Measurements from ENCODE around the gene AIP. TPM values are rescaled to one million over a fixed set of nuclear protein-coding genes. Genes with fewer than 3 reads are reported as not detected.
"Not testable (repeated sequence)": the region's sequence is repeated elsewhere in the genome, so short reads cannot be mapped to it uniquely, and the experiment has no call there.

The AIP gene
- polyA plus RNA-seq, 1 donor = 42.0 TPM

GRCh38 chr11:67468759-67469507 is 13.9 kb upstream of the AIP start, which contains the start of gene TMEM134:
Gene TMEM134, minus strand, starts transcription at chr11:67469251. Its CDS starts 59 bp downstream, at chr11:67469192.
- peak; percentile 69 for DNase-seq (ENCODE audit: low read depth)

GRCh38 chr11:67469508-67469811 is 13.4 kb upstream of the AIP start:
- no peak for DNase-seq (ENCODE audit: low read depth)

- DNase-seq (ENCODE audit: low read depth) = no peak
Observed at GRCh38 chr11:67470337-67471002, 12.4 kb upstream of the AIP start.

GRCh38 chr11:67472882-67473281 is 9.9 kb upstream of the AIP start:
- DNase-seq (ENCODE audit: low read depth) = no peak

GRCh38 chr11:67476692-67477091 is 6.1 kb upstream of the AIP start:
- not testable (repeated sequence) for DNase-seq (ENCODE audit: low read depth)

GRCh38 chr11:67477344-67478050 is 5.3 kb upstream of the AIP start:
- DNase-seq (ENCODE audit: low read depth) = not testable (repeated sequence)

GRCh38 chr11:67482275-67482826 is 475 bp upstream of the AIP start:
- DNase-seq (ENCODE audit: low read depth) = no peak

- DNase-seq (ENCODE audit: low read depth) = no peak
Observed at GRCh38 chr11:67483831-67484665, 1.2 kb downstream of the AIP start.

- no peak for DNase-seq (ENCODE audit: low read depth)
Observed at GRCh38 chr11:67484847-67485311, 2.1 kb downstream of the AIP start.

GRCh38 chr11:67485873-67486361 is 3.1 kb downstream of the AIP start:
- DNase-seq (ENCODE audit: low read depth) = not testable (repeated sequence)

GRCh38 chr11:67486481-67487195 is 3.8 kb downstream of the AIP start:
- DNase-seq (ENCODE audit: low read depth) = no peak

GRCh38 chr11:67489203-67489884 is 6.5 kb downstream of the AIP start:
- DNase-seq (ENCODE audit: low read depth) = no peak

GRCh38 chr11:67489885-67490726 is 7.3 kb downstream of the AIP start:
- DNase-seq (ENCODE audit: low read depth) = no peak

GRCh38 chr11:67490727-67491065 is 7.9 kb downstream of the AIP start:
- no peak for DNase-seq (ENCODE audit: low read depth)

GRCh38 chr11:67491276-67492068 is 8.6 kb downstream of the AIP start:
- DNase-seq (ENCODE audit: low read depth) = no peak

GRCh38 chr11:67492069-67492727 is 9.4 kb downstream of the AIP start:
- DNase-seq (ENCODE audit: low read depth) = no peak

GRCh38 chr11:67492801-67493547 is 10.1 kb downstream of the AIP start:
- no peak for DNase-seq (ENCODE audit: low read depth)
